Measurements from ENCODE around the gene KREMEN1. TPM values are rescaled to one million over a fixed set of nuclear protein-coding genes. Genes with fewer than 3 reads are reported as not detected.

KREMEN1 gene
- total RNA-seq, 1 donor from 2014 or later: 10.7 TPM

DNA sequence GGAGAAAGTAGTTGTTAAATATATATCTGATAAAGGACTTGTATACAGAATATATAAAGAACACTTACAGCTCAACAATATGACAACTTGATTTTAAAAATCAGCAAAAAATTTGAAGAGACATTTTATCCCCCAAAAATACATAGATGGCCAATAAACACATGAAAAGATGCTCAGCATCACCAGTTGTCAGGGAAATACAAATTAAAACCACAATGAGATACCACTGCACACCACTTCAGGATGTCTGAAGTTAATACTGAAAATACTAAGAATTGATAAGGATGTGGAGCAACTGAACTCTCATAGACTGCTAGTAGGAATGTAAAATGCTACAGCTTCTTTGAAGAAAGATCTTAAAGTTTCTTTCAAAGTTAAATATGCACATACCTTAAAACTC, 49.2 kb downstream of the KREMEN1 start:
- no peak for DNase-seq (ENCODE audit: low spot score in 2 of 2)
- intact Hi-C loops (cut with DNase I): no loop called here
- no peaks in the 10 kb centered on the region for H3K27me3 ChIP-seq
- H3K9me3 ChIP-seq: no peaks in the 10 kb centered on the region
- H3K4me1 ChIP-seq: no peaks in the 10 kb centered on the region
- no peak overlapping the region for H3K4me3 ChIP-seq
- H3K36me3 ChIP-seq: peaks cover 0 to 4% of the 10 kb centered on the region in 2 donors
- TF ChIP-seq, protein P1, sequence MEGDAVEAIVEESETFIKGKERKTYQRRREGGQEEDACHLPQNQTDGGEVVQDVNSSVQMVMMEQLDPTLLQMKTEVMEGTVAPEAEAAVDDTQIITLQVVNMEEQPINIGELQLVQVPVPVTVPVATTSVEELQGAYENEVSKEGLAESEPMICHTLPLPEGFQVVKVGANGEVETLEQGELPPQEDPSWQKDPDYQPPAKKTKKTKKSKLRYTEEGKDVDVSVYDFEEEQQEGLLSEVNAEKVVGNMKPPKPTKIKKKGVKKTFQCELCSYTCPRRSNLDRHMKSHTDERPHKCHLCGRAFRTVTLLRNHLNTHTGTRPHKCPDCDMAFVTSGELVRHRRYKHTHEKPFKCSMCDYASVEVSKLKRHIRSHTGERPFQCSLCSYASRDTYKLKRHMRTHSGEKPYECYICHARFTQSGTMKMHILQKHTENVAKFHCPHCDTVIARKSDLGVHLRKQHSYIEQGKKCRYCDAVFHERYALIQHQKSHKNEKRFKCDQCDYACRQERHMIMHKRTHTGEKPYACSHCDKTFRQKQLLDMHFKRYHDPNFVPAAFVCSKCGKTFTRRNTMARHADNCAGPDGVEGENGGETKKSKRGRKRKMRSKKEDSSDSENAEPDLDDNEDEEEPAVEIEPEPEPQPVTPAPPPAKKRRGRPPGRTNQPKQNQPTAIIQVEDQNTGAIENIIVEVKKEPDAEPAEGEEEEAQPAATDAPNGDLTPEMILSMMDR (IDR thresholded peaks at IDR 0.05): no peak
- H3K27ac ChIP-seq: no peak overlapping the region

DNA sequence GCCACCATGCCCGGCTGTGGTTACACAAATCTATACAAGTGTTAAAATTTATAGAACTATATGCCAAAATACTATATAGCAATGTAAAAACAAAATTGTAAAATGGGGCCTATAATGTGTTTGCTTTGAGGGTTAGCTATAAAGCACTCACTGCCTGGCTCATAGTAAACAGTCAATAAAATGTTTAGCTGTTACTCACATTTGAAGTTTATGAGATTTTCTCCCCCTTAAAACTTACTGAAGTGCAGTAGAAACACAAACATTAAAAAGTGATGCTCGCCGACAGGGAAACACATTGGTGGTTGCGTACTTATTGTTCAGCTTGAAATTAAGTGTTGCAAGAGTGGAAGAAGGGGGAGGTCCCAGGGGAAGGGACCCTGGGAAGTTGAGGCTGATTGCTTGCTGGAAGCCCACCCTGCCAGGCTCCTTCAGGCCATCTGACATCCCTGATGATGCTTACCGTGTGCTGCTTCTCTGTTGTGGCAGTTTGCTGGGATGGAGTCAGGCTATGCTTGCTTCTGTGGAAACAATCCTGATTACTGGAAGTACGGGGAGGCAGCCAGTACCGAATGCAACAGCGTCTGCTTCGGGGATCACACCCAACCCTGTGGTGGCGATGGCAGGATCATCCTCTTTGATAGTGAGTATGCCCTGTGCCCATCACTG, 52.1 kb downstream of the KREMEN1 start:
- intact Hi-C loops (cut with DNase I): no loop called here
- no peak overlapping the region for H3K4me3 ChIP-seq
- no peak for DNase-seq (ENCODE audit: low spot score in 2 of 2)
- H3K36me3 ChIP-seq: peaks cover 0 to 4% of the 10 kb centered on the region in 2 donors
- no peaks in the 10 kb centered on the region for H3K4me1 ChIP-seq
- no peak overlapping the region for H3K27ac ChIP-seq
- TF ChIP-seq, protein P1 (IDR thresholded peaks at IDR 0.05): no peak
- no peaks in the 10 kb centered on the region for H3K9me3 ChIP-seq
- no peaks in the 10 kb centered on the region for H3K27me3 ChIP-seq

DNA sequence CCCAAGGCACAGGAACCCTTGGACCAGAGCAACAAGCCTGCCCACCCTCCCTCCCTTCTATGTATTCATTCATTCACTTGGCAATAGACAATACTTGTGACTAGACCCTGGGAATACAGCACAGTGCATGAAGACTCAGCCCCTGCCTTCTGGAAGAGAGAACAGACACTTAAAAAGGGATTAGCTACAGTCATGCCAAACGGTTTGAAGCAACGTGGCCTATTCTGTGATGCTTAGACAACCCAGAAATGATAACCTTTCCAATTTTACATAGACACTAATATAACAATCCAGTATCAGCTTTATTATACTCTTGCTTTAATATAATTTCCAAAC, 52.6 kb downstream of the KREMEN1 start:
- Histone ChIP-seq H3K4me1 (no peaks in the 10 kb centered on the region), H3K36me3 (peaks cover 0 to 4% of the 10 kb centered on the region in 2 donors), H3K9me3 (no peaks in the 10 kb centered on the region), H3K4me3 (no peak overlapping the region), H3K27ac (no peak overlapping the region), H3K27me3 (no peaks in the 10 kb centered on the region)
- no peak for DNase-seq (ENCODE audit: low spot score in 2 of 2)
- TF ChIP-seq, protein P1 (IDR thresholded peaks at IDR 0.05): no peak
- intact Hi-C loops (cut with DNase I): no loop called here

DNA sequence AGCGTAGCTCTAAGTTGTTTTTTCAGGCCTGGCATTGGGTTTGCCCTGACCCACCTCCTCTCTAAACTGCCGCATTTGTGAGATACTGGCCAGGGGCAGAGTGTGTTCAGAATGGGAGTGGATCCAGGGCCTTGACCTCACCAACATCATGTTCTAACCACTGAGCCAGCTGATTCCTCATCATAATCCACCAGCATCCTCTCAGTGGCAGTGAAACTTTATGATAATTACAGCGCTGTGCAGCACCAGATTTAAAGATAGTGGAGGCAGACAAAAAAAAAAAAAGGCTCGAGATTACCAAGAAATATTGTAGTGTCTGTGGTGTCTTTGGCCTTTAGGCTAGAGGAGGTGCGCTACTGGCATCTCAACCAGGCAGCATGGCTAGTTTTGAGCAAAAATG, 53.0 kb downstream of the KREMEN1 start:
- TF ChIP-seq, protein P1 (IDR thresholded peaks at IDR 0.05): no peak
- Histone ChIP-seq H3K4me3 (no peak overlapping the region), H3K4me1 (no peaks in the 10 kb centered on the region), H3K9me3 (no peaks in the 10 kb centered on the region), H3K36me3 (peaks cover 0 to 4% of the 10 kb centered on the region in 2 donors), H3K27ac (no peak overlapping the region), H3K27me3 (no peaks in the 10 kb centered on the region)
- DNase-seq (ENCODE audit: low spot score in 2 of 2): no peak
- intact Hi-C loops (cut with DNase I): no loop called here

DNA sequence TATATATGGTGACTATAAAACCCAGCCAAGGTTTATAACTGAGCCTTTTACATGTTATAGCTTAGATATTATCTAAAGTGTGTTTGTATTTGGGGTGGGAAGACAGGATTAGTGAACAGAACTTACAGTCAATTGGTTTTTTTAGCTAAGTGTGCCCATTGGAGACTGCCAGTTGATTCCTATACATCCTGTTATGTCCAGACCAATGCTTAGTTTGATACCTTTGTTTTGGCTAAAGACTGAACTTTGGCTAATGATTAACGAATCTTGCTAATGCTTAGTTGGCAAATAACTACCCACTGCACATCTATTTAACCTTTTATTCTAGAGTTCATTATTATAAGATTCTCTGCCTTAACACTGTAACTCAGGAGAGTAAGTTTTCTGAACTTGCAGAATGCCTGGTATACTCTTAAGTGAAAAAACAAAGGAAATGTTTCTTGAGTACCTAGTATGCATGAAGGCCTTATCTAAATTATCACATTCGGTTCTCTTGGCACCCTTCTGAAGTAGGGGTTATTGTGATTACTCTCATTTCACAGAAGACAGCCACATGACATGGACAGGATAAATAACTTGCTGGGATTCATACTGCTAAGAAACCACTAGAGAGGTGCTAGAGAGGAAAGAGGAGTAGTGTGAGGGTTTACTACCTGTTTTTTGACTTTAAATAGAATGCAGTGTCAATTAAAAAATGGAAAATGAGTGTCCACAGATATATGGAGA, 54.0 kb downstream of the KREMEN1 start:
- no peak for DNase-seq (ENCODE audit: low spot score in 2 of 2)
- intact Hi-C loops (cut with DNase I): no loop called here
- no peaks in the 10 kb centered on the region for H3K9me3 ChIP-seq
- no peak overlapping the region for H3K4me3 ChIP-seq
- H3K27ac ChIP-seq: no peak overlapping the region
- no peaks in the 10 kb centered on the region for H3K27me3 ChIP-seq
- no peaks in the 10 kb centered on the region for H3K4me1 ChIP-seq
- TF ChIP-seq, protein P1 (IDR thresholded peaks at IDR 0.05): no peak
- H3K36me3 ChIP-seq: peaks cover 0 to 4% of the 10 kb centered on the region in 2 donors

All from ascending aorta (tissue), 2 donors.